ENCODE data around the gene MYDGF.

Gene MYDGF

GRCh38 chr19:4699826-4700692 is 29.9 kb upstream of the MYDGF start:
- H3K4me3 ChIP-seq = no peak overlapping the region
- TF ChIP-seq CTCF (IDR thresholded peaks at IDR 0.05) = no peak
- no peak for DNase-seq (ENCODE audit: low spot score)
- no peak overlapping the region for H3K27ac ChIP-seq

GRCh38 chr19:4697304-4697703 is 27.2 kb upstream of the MYDGF start:
- TF ChIP-seq CTCF (IDR thresholded peaks at IDR 0.05) = no peak
- Histone ChIP-seq H3K27ac (no peak overlapping the region), H3K4me3 (no peak overlapping the region)
- no peak for DNase-seq (ENCODE audit: low spot score)

GRCh38 chr19:4695224-4695731 is 25.1 kb upstream of the MYDGF start:
- DNase-seq (ENCODE audit: low spot score) = no peak
- TF ChIP-seq CTCF (IDR thresholded peaks at IDR 0.05) = no peak
- H3K27ac ChIP-seq = peak overlapping the region in 1 of 2 donors; percentile 14
- H3K4me3 ChIP-seq = no peak overlapping the region

DNA sequence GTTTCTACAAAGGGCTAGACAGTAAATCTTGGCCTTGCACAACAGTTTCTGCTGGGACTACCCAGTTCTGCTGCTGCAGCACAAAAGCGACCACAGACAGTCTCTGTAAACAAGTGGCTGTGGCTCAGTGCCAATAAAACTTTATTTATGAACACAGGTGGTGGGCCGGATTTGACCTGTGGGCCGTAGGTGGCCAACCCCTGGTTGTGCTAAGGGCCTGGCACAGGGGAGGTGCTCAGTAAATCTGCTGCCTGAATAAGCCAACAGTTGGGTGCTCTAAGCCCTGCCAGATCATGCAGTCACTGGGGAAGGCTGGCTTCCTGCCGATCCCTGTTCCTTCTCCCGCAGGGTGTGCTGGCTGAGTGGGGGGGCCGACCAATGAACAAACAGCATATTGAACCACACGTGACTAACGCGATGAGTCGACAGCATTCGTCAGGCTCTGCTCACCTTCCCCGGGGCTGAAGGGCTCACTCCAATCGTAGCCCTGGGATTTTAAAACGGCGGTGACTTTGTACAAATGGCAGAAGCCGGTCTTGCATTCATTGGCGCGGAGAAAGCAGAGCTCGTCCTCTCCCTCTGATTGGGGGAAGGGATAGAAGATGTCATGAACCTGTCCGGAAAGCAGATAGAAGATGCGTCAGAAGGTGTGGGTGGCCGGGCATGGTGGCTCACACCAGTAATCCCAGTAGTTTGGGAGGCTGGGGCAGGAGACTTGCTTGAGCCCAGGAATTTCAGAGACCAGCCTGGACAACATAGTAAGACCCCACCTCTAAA is 24.3 kb upstream of the MYDGF start:
- Histone ChIP-seq H3K27ac (peak overlapping the region in 1 of 2 donors; percentile 65), H3K4me3 (no peak overlapping the region)
- no peak for DNase-seq (ENCODE audit: low spot score)
- TF ChIP-seq CTCF (IDR thresholded peaks at IDR 0.05) = no peak

GRCh38 chr19:4693471-4694121 is 23.5 kb upstream of the MYDGF start:
- peak overlapping the region in 1 of 2 donors; percentile 65 for H3K27ac ChIP-seq

GRCh38 chr19:4693078-4693350 is 22.9 kb upstream of the MYDGF start:
- Histone ChIP-seq H3K4me3 (no peak overlapping the region), H3K27ac (peak overlapping the region in 1 of 2 donors; percentile 65)
- no peak for DNase-seq (ENCODE audit: low spot score)
- TF ChIP-seq CTCF (IDR thresholded peaks at IDR 0.05) = no peak

More at GRCh38 chr19:4693471-4694121, 23.5 kb upstream of the MYDGF start:
- no peak for TF ChIP-seq CTCF (IDR thresholded peaks at IDR 0.05)
- no peak overlapping the region for H3K4me3 ChIP-seq
- DNase-seq (ENCODE audit: low spot score) = no peak

Measured in coronary artery (tissue), 2 donors.